SW 1271 (cell line): ENCODE measurements around the gene PLXDC2.

Source experiments
- DNase-seq, 2 experiments: peaks; one replicate each; lab custom pipeline; 2025; lab: John Stamatoyannopoulos, UW

PLXDC2 gene

DNA sequence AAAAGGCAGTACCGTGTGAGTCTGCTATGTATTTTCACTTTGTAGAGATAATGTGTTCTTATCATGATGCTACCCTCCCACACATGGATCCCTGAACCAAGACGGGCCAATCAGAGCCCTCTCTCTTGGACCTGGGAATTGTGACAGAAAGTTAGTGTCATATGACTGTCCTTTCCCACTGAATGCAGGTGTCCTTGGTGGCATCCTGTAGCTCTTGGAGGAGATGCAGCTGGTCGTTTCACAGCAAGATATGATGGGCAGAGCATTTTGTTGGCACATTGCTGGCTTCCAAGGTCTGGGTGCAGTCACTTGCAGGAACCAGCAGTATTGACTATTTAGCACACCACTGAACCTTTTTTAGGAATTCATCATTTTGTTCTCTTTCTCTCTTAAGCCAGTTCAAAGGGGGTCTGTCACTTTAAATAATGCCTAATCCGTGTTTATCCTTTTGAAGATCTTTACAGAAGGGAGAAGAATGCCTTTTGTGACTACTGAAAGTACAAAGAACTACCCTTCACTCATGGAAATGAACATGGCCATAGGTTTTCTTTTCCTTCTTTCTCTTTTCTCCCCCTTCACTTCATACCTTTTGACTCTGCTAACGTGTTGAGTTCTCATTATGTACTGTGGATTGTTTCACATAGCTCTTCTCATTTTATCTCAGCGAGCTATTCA is 125.1 kb downstream of the PLXDC2 start:
- DNase-seq = no peak

DNA sequence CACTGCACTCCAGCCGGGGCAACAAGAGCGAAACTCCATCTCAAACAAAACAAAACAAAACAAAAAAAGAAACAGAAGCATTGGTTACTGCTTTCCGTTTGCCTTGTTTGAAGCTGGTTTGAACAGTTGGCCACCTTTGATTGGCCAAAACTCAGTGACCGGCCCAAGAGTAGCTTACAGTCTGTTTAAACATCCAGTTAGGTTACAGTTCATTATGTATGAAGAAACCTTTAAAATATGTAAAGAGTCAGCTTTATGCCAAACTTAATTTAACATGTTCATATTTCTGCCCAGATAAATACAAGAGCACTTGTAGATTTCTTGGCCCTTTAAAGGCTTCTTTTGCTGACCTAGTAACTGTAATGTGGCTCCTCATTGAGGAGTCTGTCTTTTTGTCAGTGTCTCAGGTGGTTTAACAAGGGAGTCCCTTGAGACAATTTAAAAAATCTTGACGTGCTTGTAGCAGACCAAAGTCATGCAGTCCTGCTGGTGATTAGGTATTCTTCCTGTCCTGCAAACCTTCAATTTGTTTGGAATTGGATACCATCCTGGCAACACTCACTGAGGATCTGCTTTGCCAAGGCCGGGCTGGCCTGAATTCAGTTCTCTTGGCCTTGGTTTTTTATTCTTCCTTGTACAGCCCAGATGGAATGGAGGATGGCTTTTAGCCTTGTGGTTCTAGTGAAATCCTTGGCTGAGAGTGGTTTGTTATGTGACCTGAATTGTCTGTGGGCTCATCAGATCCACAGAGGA is 128.9 kb downstream of the PLXDC2 start:
- DNase-seq = no peak

DNA sequence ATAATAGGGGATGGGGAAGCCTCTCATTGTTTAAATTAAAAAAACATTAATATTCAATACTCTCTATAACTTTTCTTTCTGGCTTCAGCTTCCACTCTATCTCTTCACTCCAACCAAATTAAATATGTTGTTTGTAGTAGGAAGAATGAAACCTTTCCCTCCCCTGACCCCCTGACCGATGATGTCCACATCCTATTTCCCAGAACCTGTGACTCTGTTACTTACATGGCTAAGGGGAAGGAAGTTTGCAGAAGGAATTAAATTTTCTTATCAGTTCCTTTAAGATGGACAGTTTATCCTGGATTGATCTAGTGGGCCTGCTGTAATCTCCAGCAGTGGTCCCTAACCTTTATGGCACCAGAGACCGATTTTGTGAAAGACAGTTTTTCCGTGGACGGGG is 130.0 kb downstream of the PLXDC2 start:
- DNase-seq = no peak

GRCh38 chr10:19946791-19947190 is 130.6 kb downstream of the PLXDC2 start:
- DNase-seq = no peak

DNA sequence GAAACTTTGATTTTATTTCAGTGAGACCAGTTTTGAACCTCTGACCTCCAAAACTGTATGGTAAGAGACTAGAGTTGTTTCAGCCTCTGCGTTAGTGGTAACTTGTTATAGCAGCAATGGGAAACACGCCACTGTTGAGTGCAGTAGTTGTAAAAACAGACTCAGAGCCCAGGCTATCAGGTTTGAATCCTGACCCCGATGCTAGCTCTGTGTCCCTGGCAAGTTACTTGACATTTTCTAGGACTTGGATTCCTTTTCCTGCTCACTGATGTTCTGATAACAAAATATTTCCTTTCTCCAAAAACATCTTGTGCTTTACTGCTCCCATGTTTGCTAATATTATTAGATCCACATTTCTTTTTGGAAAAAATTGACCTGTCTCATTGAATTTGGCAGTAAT is 131.0 kb downstream of the PLXDC2 start:
- no peak for DNase-seq

GRCh38 chr10:19947656-19948055 is 131.4 kb downstream of the PLXDC2 start:
- DNase-seq = no peak

DNA sequence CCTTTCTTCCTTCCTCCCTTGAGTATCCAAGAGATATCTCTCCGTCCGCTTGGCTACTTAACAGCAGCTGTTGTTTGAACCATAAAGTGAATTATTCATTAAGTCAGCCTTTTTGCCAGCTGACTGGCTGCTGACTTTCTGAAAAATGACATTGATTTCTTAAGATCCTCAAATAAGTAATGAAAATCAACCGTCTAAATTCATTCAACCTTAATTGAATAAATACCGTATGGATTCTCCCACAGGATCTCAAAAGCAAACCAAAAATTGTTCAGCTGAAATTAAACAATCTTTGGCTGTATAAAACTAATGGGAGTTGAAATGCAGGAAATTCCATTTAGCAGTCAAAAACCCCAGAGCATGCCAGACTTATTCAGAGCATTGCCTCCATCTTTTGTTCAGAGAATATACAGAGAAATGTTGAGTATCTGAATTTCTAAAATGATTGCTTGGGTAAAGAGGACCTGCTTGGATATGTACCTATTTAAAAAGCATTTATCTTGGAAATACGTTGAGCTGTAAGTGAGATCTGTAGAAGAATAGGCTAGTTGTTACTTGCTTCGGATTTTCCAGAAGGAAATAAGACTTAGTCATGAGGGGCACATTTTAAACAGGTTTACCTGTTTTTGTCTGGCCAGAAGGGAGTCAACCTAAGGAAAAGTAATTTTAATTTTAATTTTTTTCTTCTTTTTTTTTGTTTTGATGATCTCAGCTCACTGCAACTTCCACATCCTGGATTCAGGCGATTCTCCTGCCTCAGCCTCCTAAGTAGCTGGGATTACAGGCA is 136.2 kb downstream of the PLXDC2 start:
- no peak for DNase-seq

GRCh38 chr10:19954601-19955000 is 138.4 kb downstream of the PLXDC2 start:
- no peak for DNase-seq

GRCh38 chr10:19956516-19957032 is 140.3 kb downstream of the PLXDC2 start:
- DNase-seq = no peak

DNA sequence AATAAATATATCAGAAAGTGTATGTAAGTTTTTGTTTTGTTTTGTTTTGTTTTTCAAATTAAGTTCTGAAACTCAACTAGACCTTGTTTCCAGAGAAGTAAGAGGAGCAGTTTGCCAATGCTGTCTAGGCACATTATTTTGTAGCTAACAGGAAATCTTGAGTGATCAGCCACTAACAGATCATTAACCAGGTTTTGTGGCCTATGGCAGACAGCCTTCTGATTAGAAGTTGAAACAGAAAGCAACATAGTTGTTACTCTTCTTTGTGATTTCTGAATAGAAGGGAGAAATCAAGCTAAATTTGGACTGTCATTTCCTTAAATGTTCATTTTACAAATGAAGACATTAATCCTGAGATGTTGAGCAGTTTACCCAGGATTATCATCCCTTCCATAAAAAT is 142.6 kb downstream of the PLXDC2 start:
- no peak for DNase-seq

- no peak for DNase-seq
These were observed 145.1 kb downstream of the PLXDC2 start for GRCh38 chr10:19961076-19962053.

GRCh38 chr10:19964625-19965024 is 148.4 kb downstream of the PLXDC2 start:
- DNase-seq = no peak

DNA sequence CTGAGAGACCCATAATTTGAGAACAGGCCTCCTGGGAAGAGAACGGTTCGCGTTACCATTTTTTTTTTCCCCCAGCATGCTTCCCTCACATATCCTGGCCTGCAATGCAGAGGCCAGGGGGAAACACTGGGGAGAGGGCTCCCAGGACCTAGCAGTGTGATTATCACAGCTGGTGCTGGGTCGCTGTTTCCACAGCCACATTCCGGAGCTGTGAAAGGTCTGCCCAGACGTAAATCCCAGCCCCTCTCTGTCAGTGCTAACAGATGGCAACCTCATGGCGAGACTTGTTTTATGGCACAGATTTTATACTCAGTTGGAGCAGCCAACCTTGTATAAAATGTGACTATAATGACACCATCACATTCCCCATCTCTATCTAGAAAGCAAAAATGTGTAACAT is 150.5 kb downstream of the PLXDC2 start:
- DNase-seq = no peak

DNA sequence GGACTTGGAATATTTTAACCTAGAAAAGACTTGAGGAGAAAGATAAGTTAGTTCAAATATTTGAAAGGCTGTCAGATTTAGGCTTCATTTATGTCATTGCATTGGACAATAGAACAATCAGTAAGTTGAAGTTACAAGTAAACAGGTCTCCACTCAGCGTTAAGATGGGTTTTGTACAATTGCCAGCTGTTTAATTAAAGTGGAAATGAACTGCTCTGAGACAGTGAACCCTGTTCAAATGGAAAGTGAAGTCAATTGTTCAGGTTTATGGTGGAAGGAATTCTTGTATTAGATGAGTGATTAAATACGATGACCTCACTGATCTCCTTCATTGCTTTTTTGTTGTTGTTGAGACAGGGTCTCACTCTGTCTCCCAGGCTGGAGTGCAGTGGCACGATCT is 151.7 kb downstream of the PLXDC2 start:
- no peak for DNase-seq

DNA sequence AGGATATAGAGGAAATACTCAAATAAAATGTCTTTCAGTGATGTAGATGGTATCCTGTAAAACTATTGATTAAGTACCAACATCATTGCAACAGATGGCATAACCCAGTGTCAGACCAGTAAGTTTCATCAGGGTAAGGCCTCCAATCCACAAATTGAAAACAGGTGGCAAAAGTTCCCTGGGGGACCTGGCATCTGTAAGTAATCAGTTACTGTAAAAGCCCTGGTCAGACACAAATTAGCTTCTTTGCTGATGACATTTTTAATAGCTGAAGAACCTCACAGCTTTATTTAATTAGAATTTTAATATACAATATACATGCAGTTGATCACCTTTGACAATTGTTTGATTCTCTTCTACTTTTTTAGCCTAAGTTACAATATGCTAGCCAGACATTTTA is 152.5 kb downstream of the PLXDC2 start:
- DNase-seq = no peak

GRCh38 chr10:19970256-19970655 is 154.0 kb downstream of the PLXDC2 start:
- DNase-seq = no peak

DNA sequence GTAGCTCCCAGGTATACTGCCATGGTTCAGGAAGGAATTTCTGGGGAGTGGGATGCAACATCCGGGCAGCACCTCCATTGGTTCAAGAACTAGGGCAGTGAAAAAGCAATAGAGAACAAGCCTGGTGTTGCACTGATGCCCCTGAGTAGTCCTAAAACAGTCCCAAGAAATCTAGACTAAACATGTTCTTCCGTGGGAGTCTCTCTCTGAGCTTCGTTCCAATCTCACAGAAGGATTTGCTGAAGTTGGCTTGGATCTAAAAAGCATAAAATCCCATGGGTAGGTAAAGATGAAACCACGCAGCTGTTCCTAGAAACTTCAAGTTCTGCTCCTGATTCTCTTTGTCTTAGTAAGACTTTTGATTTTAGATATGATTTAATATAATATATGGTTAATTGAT is 154.5 kb downstream of the PLXDC2 start:
- DNase-seq = no peak

- no peak for DNase-seq
These were observed 155.3 kb downstream of the PLXDC2 start for GRCh38 chr10:19971343-19972052.

- no peak for DNase-seq
These were observed 157.9 kb downstream of the PLXDC2 start for GRCh38 chr10:19974138-19974537.

- DNase-seq = no peak
These were observed 158.3 kb downstream of the PLXDC2 start for GRCh38 chr10:19974554-19974953.

- DNase-seq = no peak
These were observed 160.9 kb downstream of the PLXDC2 start for GRCh38 chr10:19977097-19977521.
